Endothelial cell of umbilical vein (primary cell): ENCODE measurements around the gene CACTIN. TPM values are rescaled to one million over a fixed set of nuclear protein-coding genes. Genes with fewer than 3 reads are reported as not detected.

Source experiments
- BruUV-seq: library from RNA; stranded (reverse); fragments of 400-500 nt; replicated peaks from 2 replicates; lab custom pipeline; 2021; lab: Mats Ljungman, UMichigan
- CTCF ChIA-PET: fragments of 300-600, 350-600 bp; sonication (Branson Sonifier 250); formaldehyde crosslinking; loops from one replicate; lab custom pipeline; 2021; ENCODE audit warnings: antibody characterized with exemption, inconsistent platforms; lab: Charles Lee
- POLR2A ChIA-PET: fragments of 300-600, 350-600 bp; sonication (Branson Sonifier 250); formaldehyde crosslinking; loops from one replicate; lab custom pipeline; 2021; ENCODE audit warnings: antibody characterized with exemption, inconsistent platforms; lab: Charles Lee
- DNase-seq: peaks from one replicate; pipeline ENCODE4 v3.0.0-alpha.2; 2011; ENCODE audit warnings: low read depth, low spot score
- FAIRE-seq: peaks from 2 replicates; lab custom pipeline; 2011; peaks lifted over from hg19 to GRCh38; lab: Jason Lieb, UNC
- H2AFZ ChIP-seq: 2 replicates; pipeline ENCODE4 v1.6.0; 2012; ENCODE audit warnings: low read depth, low read length, control low read depth, inconsistent platforms
- H3K27ac ChIP-seq: 2 replicates; pipeline ENCODE4 v1.5.1; 2011; ENCODE audit warnings: low read depth, mild to moderate bottlenecking, control low read depth, low read length, moderate library complexity; ENCODE audit not compliant: insufficient read depth
- H3K27me3 ChIP-seq, 2 experiments: 2 replicates each; pipeline versions ENCODE4 v1.6.0 to v1.6.1; 2011; ENCODE audit warnings: low read length in 2 of 2, mixed read lengths in 1 of 2; ENCODE audit not compliant: control insufficient read depth in 2 of 2, insufficient read depth in 2 of 2
- H3K36me3 ChIP-seq, 2 experiments: 2 replicates in 1 of 2; 3 replicates in 1 of 2; pipeline ENCODE4 v1.5.1; 2011; ENCODE audit warnings: low read length in 2 of 2, mild to moderate bottlenecking in 1 of 2, moderate library complexity in 1 of 2; ENCODE audit not compliant: control insufficient read depth in 2 of 2, insufficient read depth in 2 of 2; ENCODE audit errors: extremely low read depth in 1 of 2
- H3K4me1 ChIP-seq: 3 replicates; pipeline ENCODE4 v1.5.1; 2011; ENCODE audit warnings: mild to moderate bottlenecking, low read length; ENCODE audit not compliant: control insufficient read depth, insufficient read depth; ENCODE audit errors: extremely low read depth
- H3K4me2 ChIP-seq: 2 replicates; pipeline ENCODE4 v1.6.1; 2011; ENCODE audit warnings: low read length, control low read depth, mixed read lengths; ENCODE audit not compliant: insufficient read depth
- H3K4me3 ChIP-seq, 3 experiments: fragments of 200-600 bp in 1 of 3; sonication (generic), shearing (Covaris generic) in 1 of 3; replicated peaks in 1 of 3; 2 replicates each; pipeline ENCODE4 v1.5.1; 2011 to 2016; ENCODE audit warnings: control low read depth in 3 of 3, low read length in 3 of 3, mild to moderate bottlenecking in 2 of 3, inconsistent platforms in 1 of 3, low read depth in 1 of 3, moderate library complexity in 1 of 3; ENCODE audit not compliant: insufficient read depth in 1 of 3
- H3K79me2 ChIP-seq: 2 replicates; pipeline ENCODE4 v1.6.0; 2012; ENCODE audit warnings: low read length, inconsistent platforms; ENCODE audit not compliant: control insufficient read depth, insufficient read depth
- H3K9ac ChIP-seq: replicated peaks from 2 replicates; pipeline ENCODE3; 2011; ENCODE audit warnings: low read length, control low read depth; ENCODE audit not compliant: insufficient read depth; ENCODE audit errors: extremely low read depth
- H3K9me1 ChIP-seq: replicated peaks from 3 replicates; pipeline ENCODE4 v1.6.0; 2011; ENCODE audit warnings: mild to moderate bottlenecking, low read length; ENCODE audit not compliant: control insufficient read depth, insufficient read depth; ENCODE audit errors: extremely low read depth
- H3K9me3 ChIP-seq: replicated peaks from 2 replicates; pipeline ENCODE4 v1.5.1; 2012; ENCODE audit warnings: low read length, inconsistent platforms; ENCODE audit not compliant: control insufficient read depth, insufficient read depth
- H4K20me1 ChIP-seq: replicated peaks from 2 replicates; pipeline ENCODE3; 2011; ENCODE audit warnings: mild to moderate bottlenecking, low read length; ENCODE audit not compliant: control insufficient read depth, insufficient read depth; ENCODE audit errors: extremely low read depth
- EZH2 ChIP-seq: IDR thresholded peaks from 2 replicates; pipeline ENCODE4 v1.6.1; 2012; ENCODE audit warnings: borderline replicate concordance, low read depth, mild to moderate bottlenecking, moderate library complexity, low read length, inconsistent platforms; ENCODE audit not compliant: severe bottlenecking
- FOS ChIP-seq: IDR thresholded peaks from 2 replicates; pipeline ENCODE4 v1.6.1; 2011; ENCODE audit warnings: mild to moderate bottlenecking, low read length, moderate library complexity, borderline replicate concordance; ENCODE audit not compliant: insufficient read depth
- GATA2 ChIP-seq: IDR thresholded peaks from 2 replicates; pipeline ENCODE4 v1.7.0; 2011; ENCODE audit warnings: low read depth, mild to moderate bottlenecking, moderate library complexity, mixed read lengths, low read length; ENCODE audit not compliant: insufficient read length, insufficient read depth
- JUN ChIP-seq: IDR thresholded peaks from 2 replicates; pipeline ENCODE4 v1.6.1; 2011; ENCODE audit warnings: borderline replicate concordance, low read depth; ENCODE audit not compliant: insufficient read length, insufficient read depth
- MYC ChIP-seq: IDR thresholded peaks from one replicate; pipeline ENCODE4 v1.6.1; 2011; ENCODE audit warnings: mild to moderate bottlenecking, low read depth, low read length
- POLR2A ChIP-seq: IDR thresholded peaks from 2 replicates; pipeline ENCODE4 v1.6.1; 2012; ENCODE audit warnings: low read depth, mild to moderate bottlenecking, control low read depth, low read length
- POLR2AphosphoS5 ChIP-seq: IDR thresholded peaks from 2 replicates; pipeline ENCODE4 v1.6.1; 2012; ENCODE audit warnings: low read depth, mild to moderate bottlenecking, control low read depth, low read length, moderate library complexity; ENCODE audit not compliant: insufficient read depth
- dilution Hi-C: fragments of 300-500 bp; cut with MboI; formaldehyde crosslinking; loops from one replicate; pipeline ENCODE4 v1.15.0; 2019; ENCODE audit warnings: low sequenced_read_pairs; ENCODE audit not compliant: extremely low pct_ligation_motif_present
- intact Hi-C: fragments of 100-400 bp; cut with micrococcal nuclease; formaldehyde crosslinking; loops from one replicate; pipeline ENCODE4 v1.10.0; 2022
- polyA plus RNA-seq, 4 experiments: library from polyadenylated mRNA; depleted of rRNA in 3 of 4; stranded (reverse) in 3 of 4; unstranded in 1 of 4; fragments of >200 nt; gene quantifications; 2 replicates each; pipeline versions ENCODE4 v1.2.1 to v1.2.3, GENCODE V29; 2011 to 2012; ENCODE audit warnings: missing spikeins in 1 of 4
- total RNA-seq: library from RNA; stranded (reverse); gene quantifications from 2 replicates; pipeline ENCODE4 v1.2.3, GENCODE V29; 2021
- TF ChIP-seq, protein P1 (sequence below): IDR thresholded peaks from 2 replicates; pipeline ENCODE4 v1.6.1; 2011; ENCODE audit not compliant: insufficient read depth, insufficient read length
- TF ChIP-seq, protein P2 (sequence below), 2 donors: IDR thresholded peaks; 1 replicate in 1 of 2; 2 replicates in 1 of 2; pipeline ENCODE4 v1.5.1; 2011; ENCODE audit warnings: low read length in 2 of 2, mild to moderate bottlenecking in 2 of 2, moderate library complexity in 2 of 2, control low read depth in 1 of 2, inconsistent platforms in 1 of 2, low read depth in 1 of 2; ENCODE audit not compliant: insufficient read depth in 1 of 2; ENCODE audit errors: extremely low read depth in 1 of 2

CACTIN gene
- total and polyA plus RNA-seq, 2 donors (not counting 3 experiments of a cell fraction or from before 2014, with no cell fraction given): 29.7 to 36.1 TPM

DNA sequence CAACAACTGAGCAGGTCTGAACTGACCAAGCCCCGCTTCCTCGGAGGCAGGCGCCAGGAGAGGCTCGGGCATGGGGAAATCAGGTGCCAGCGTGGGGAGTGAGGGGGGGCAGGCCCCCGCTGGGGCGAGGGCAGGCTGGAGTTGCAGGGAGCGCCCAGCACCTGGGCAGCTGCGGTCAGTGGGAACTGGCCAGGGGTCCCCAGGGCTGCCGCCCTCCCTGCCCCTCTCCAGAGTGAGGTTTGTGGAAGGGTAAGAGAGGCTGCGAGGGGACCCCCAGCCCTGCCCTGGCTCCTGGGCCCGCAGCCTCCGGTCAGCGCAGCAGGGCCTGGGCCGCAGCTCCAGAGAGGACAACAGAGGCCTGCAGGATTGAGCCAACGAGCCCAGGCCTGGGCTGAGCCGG lies 41.2 kb upstream of the CACTIN start:
- POLR2A ChIA-PET: no interaction called here

DNA sequence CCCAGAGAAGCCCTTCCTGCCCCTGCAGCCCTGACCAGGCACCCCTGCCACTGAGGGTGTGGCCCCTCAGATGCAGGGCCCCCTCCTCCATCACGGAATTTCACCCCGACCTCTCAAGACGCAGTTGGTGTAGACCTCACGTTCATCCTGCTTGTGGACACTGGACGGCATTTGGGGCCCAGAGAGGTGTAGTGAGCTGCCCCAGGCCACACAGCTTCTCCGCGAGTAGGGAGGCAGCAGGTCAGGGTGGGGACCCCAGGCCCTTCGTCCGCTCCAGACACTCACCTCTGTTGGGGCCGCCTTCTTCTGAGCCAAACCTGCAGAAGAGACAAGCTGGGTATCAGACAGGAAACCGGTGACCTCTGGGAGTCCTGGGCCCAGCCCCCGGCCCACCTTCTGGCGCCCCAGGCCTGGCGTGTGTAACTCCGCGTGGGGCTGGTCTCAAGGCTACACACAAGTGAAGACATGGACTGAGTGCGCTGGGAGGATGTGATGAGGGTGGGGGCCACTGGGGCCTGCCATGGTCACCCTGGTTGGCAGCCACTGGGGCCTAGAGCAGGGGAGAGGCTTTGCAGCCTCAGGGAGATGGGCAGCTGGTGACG lies 40.5 kb upstream of the CACTIN start:
- Histone ChIP-seq H3K79me2 (peaks cover 2% of the 10 kb centered on the region), H3K9me1 (no peaks in the 10 kb centered on the region), H3K36me3 (peaks cover 0 to 5% of the 10 kb centered on the region in 2 experiments), H4K20me1 (no peaks in the 10 kb centered on the region), H3K9me3 (no peaks in the 10 kb centered on the region), H3K9ac (no peak overlapping the region), H3K27ac (no peak overlapping the region), H3K4me3 (no peak overlapping the region), H2AFZ (no peak overlapping the region), H3K4me2 (no peak overlapping the region), H3K27me3 (no peaks in the 10 kb centered on the region), H3K4me1 (peaks cover 23% of the 10 kb centered on the region)
- intact Hi-C loops (no loop called here), dilution Hi-C loops (no loop called here)
- ChIA-PET POLR2A (no interaction called here), CTCF (interaction anchor here (0.9 to 7.6 kb wide), 9 partner anchors 10 to 51 kb away, joined by 3 to 66 read pairs (median 6); partner anchors contain the start of gene PIP5K1C)
- FAIRE-seq (no peak), DNase-seq (no peak)
- no TSS peak for BruUV-seq
- TF ChIP-seq, protein P1, sequence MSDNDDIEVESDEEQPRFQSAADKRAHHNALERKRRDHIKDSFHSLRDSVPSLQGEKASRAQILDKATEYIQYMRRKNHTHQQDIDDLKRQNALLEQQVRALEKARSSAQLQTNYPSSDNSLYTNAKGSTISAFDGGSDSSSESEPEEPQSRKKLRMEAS: no peak
- TF ChIP-seq EZH2: no peak
- no peak for TF ChIP-seq JUN
- TF ChIP-seq, protein P2, sequence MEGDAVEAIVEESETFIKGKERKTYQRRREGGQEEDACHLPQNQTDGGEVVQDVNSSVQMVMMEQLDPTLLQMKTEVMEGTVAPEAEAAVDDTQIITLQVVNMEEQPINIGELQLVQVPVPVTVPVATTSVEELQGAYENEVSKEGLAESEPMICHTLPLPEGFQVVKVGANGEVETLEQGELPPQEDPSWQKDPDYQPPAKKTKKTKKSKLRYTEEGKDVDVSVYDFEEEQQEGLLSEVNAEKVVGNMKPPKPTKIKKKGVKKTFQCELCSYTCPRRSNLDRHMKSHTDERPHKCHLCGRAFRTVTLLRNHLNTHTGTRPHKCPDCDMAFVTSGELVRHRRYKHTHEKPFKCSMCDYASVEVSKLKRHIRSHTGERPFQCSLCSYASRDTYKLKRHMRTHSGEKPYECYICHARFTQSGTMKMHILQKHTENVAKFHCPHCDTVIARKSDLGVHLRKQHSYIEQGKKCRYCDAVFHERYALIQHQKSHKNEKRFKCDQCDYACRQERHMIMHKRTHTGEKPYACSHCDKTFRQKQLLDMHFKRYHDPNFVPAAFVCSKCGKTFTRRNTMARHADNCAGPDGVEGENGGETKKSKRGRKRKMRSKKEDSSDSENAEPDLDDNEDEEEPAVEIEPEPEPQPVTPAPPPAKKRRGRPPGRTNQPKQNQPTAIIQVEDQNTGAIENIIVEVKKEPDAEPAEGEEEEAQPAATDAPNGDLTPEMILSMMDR (IDR thresholded peaks at IDR 0.05; ENCODE audit: extremely low read depth in 1 of 2, insufficient read depth in 1 of 2, low read depth in 1 of 2, low read length in 2 of 2): no peak
- no peak for TF ChIP-seq FOS
- no peak for TF ChIP-seq POLR2AphosphoS5
- no peak for TF ChIP-seq POLR2A
- no peak for TF ChIP-seq MYC

More for the DNA sequence above, 41.2 kb upstream of the CACTIN start:
- Histone ChIP-seq H2AFZ (no peak overlapping the region), H3K79me2 (peaks cover 2% of the 10 kb centered on the region), H3K4me2 (no peak overlapping the region), H3K9ac (no peak overlapping the region), H3K27me3 (no peaks in the 10 kb centered on the region), H3K36me3 (peaks cover 0 to 5% of the 10 kb centered on the region in 2 experiments), H3K27ac (no peak overlapping the region), H3K9me1 (no peaks in the 10 kb centered on the region), H4K20me1 (no peaks in the 10 kb centered on the region), H3K4me3 (no peak overlapping the region), H3K4me1 (peaks cover 28% of the 10 kb centered on the region), H3K9me3 (no peaks in the 10 kb centered on the region)
- no peak for TF ChIP-seq POLR2A
- TF ChIP-seq GATA2: no peak
- TF ChIP-seq MYC: no peak
- no peak for TF ChIP-seq JUN
- TF ChIP-seq FOS: no peak
- dilution Hi-C loops (no loop called here), intact Hi-C loops (no loop called here)
- DNase-seq: no peak
- CTCF ChIA-PET: interaction anchor here (0.9 to 7.6 kb wide), 7 partner anchors 23 to 50 kb away, joined by 3 to 66 read pairs (median 9); partner anchors contain the start of gene PIP5K1C
- no TSS peak for BruUV-seq
- no peak for FAIRE-seq
